Smooth muscle cell (in vitro differentiated cells): ENCODE data around the gene UTP11. TPM values are rescaled to one million over a fixed set of nuclear protein-coding genes. Genes with fewer than 3 reads are reported as not detected.

Experiments
- DNase-seq: peaks from one replicate; lab custom pipeline; 2025; ENCODE audit not compliant: unreplicated experiment; lab: John Stamatoyannopoulos, UW
- H2AFZ ChIP-seq: fragments of 200-600 bp; sonication (generic); 2 replicates; pipeline ENCODE4 v1.6.0; 2016; ENCODE audit warnings: antibody characterized with exemption, low read depth, mild to moderate bottlenecking
- H3F3A ChIP-seq: fragments of 200-600 bp; sonication (generic); 2 replicates; pipeline ENCODE4 v1.6.0; 2017; ENCODE audit warnings: antibody characterized with exemption, low read depth
- H3K27ac ChIP-seq: fragments of 200-600 bp; sonication (generic); 2 replicates; pipeline ENCODE4 v1.5.1; 2016; ENCODE audit warnings: low read depth, mild to moderate bottlenecking
- H3K27me3 ChIP-seq: fragments of 200-600 bp; sonication (generic); 2 replicates; pipeline ENCODE4 v1.6.1; 2016; ENCODE audit warnings: low read depth, mild to moderate bottlenecking
- H3K36me3 ChIP-seq: fragments of 200-600 bp; sonication (generic); 2 replicates; pipeline ENCODE4 v1.5.1; 2016; ENCODE audit warnings: low read depth
- H3K4me1 ChIP-seq: fragments of 200-600 bp; sonication (generic); 2 replicates; pipeline ENCODE4 v1.5.1; 2016; ENCODE audit warnings: low read depth
- H3K4me2 ChIP-seq: fragments of 200-600 bp; sonication (generic); 2 replicates; pipeline ENCODE4 v1.6.0; 2016; ENCODE audit warnings: mild to moderate bottlenecking
- H3K4me3 ChIP-seq: fragments of 200-600 bp; sonication (generic); 2 replicates; pipeline ENCODE4 v1.5.1; 2016; ENCODE audit warnings: mild to moderate bottlenecking
- H3K79me2 ChIP-seq: fragments of 200-600 bp; sonication (generic); 2 replicates; pipeline ENCODE4 v1.6.0; 2016; ENCODE audit warnings: low read depth, mild to moderate bottlenecking
- H3K9ac ChIP-seq: fragments of 200-600 bp; sonication (generic); 2 replicates; pipeline ENCODE4 v1.6.0; 2016; ENCODE audit warnings: low read depth
- H3K9me3 ChIP-seq: fragments of 200-600 bp; sonication (generic); replicated peaks from 2 replicates; pipeline ENCODE4 v1.5.1; 2016; ENCODE audit warnings: low read depth
- H4K20me1 ChIP-seq: fragments of 200-600 bp; sonication (generic); 2 replicates; pipeline ENCODE4 v1.6.0; 2016; ENCODE audit warnings: low read depth
- WGBS: methylation state at CpG from one replicate; pipeline ENCODE4 v1.1.7; 2016; ENCODE audit warnings: low lambda C conversion rate; 5-methylcytosine and 5-hydroxymethylcytosine counted together
- polyA plus RNA-seq: library from polyadenylated mRNA; unstranded; fragments of >200 nt; fragmentation: Nextera tagmentation; extraction: Ambion mirVana; gene quantifications from 2 replicates; pipeline ENCODE4 v1.2.1, GENCODE V29; 2016
- total RNA-seq: library from RNA; depleted of rRNA; stranded (reverse); fragments of >200 nt; gene quantifications from 2 replicates; pipeline ENCODE4 v1.2.3, GENCODE V29; 2014
- TF ChIP-seq, protein P1 (sequence below): fragments of 200-600 bp; sonication (generic); IDR thresholded peaks from 2 replicates; pipeline ENCODE4 v1.5.1; 2017; ENCODE audit warnings: borderline replicate concordance, mild to moderate bottlenecking, antibody characterized with exemption; ENCODE audit not compliant: insufficient read depth, poor library complexity, severe bottlenecking

The UTP11 gene
- total and polyA plus RNA-seq, 2 experiments from 2014 or later = 43.7 to 72.4 TPM

DNA sequence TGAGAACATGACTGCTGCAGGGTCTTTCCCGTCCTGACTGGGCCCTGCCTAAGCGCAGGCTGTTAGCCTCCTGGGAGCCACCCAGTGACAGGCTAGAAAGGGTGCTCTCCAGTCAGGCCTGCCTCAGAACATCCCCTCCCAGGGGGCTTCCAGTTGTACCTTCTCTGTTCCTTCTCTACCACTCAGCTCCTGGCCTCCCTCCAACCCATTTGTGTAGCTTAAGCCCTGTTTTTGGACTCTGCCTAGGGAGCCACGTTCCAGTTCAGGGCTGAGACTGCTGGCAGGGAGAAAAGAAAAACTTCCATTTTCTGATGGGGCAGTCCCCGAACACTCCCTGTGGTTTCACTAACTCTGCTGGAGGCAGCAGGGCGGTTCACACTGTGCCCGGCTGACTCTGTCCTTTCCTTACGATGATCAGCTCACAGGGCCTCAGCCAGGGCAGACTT, 49.4 kb downstream of the UTP11 start:
- Histone ChIP-seq H3K9me3 (no peaks in the 10 kb centered on the region), H3K27me3 (no peaks in the 10 kb centered on the region), H3K4me2 (no peak overlapping the region), H4K20me1 (no peaks in the 10 kb centered on the region), H3F3A (no peaks in the 10 kb centered on the region), H3K4me1 (peaks cover 11% of the 10 kb centered on the region), H3K9ac (no peak overlapping the region), H3K36me3 (no peaks in the 10 kb centered on the region), H3K79me2 (no peaks in the 10 kb centered on the region), H3K4me3 (no peak overlapping the region), H2AFZ (no peak overlapping the region), H3K27ac (no peak overlapping the region)
- 92% methylated on average over 7 of the region's 7 CpGs for WGBS
- no peak for DNase-seq
- TF ChIP-seq, protein P1, sequence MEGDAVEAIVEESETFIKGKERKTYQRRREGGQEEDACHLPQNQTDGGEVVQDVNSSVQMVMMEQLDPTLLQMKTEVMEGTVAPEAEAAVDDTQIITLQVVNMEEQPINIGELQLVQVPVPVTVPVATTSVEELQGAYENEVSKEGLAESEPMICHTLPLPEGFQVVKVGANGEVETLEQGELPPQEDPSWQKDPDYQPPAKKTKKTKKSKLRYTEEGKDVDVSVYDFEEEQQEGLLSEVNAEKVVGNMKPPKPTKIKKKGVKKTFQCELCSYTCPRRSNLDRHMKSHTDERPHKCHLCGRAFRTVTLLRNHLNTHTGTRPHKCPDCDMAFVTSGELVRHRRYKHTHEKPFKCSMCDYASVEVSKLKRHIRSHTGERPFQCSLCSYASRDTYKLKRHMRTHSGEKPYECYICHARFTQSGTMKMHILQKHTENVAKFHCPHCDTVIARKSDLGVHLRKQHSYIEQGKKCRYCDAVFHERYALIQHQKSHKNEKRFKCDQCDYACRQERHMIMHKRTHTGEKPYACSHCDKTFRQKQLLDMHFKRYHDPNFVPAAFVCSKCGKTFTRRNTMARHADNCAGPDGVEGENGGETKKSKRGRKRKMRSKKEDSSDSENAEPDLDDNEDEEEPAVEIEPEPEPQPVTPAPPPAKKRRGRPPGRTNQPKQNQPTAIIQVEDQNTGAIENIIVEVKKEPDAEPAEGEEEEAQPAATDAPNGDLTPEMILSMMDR = no peak

DNA sequence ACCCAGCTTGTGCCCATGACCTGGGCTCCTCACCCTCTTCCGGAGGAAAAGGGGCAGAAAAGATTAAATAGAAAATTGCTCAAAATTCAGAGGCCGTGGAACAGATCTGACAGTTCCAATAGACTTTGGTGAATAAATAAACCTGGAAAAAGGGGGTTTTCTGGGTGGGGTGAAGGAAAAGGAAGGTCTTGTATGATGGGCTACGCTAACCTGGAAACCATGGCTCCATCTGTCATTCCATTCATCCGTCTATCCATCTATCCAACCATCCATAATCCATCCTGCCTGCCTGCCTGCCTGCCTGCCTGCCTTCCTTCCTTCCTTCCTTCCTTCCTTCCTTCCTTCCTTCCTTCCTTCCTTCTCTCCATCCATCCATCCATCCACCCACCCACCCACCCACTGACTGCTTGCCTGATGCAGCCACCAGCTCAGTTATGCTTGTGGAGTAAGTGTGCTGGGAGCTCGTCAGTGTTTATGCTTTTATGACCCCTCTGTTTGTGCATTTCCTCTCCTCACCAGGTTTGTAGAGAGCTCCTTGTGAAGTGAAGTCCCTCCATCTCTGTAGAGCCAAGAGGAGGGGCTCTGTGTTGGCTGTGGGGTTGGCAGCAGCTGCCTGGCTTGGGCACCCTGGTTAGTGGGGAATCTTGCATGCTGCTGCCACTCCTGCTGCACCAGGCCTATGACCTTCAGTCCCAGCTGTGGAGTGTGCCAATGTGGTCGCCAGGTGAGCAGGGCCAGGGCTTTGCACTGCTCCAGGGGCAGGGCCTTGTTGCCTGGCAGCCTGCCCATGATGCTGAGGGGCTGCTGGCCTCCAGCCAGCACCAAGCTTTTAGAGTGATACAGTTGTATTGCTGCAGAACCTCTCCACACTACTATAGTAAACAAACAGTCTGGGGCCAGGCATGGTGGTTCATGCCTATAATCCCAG, 50.1 kb downstream of the UTP11 start:
- no peak overlapping the region for H3K4me3 ChIP-seq
- 85% methylated on average over 6 of the region's 6 CpGs for WGBS
- H3K27me3 ChIP-seq = no peaks in the 10 kb centered on the region
- TF ChIP-seq, protein P1 = no peak
- no peak overlapping the region for H3K9ac ChIP-seq
- H3K4me1 ChIP-seq = peaks cover 11% of the 10 kb centered on the region
- H2AFZ ChIP-seq = no peak overlapping the region
- no peaks in the 10 kb centered on the region for H4K20me1 ChIP-seq
- H3K4me2 ChIP-seq = no peak overlapping the region
- H3K36me3 ChIP-seq = no peaks in the 10 kb centered on the region
- no peaks in the 10 kb centered on the region for H3K79me2 ChIP-seq
- H3K9me3 ChIP-seq = no peaks in the 10 kb centered on the region
- H3F3A ChIP-seq = no peaks in the 10 kb centered on the region
- H3K27ac ChIP-seq = no peak overlapping the region
- DNase-seq = no peak

DNA sequence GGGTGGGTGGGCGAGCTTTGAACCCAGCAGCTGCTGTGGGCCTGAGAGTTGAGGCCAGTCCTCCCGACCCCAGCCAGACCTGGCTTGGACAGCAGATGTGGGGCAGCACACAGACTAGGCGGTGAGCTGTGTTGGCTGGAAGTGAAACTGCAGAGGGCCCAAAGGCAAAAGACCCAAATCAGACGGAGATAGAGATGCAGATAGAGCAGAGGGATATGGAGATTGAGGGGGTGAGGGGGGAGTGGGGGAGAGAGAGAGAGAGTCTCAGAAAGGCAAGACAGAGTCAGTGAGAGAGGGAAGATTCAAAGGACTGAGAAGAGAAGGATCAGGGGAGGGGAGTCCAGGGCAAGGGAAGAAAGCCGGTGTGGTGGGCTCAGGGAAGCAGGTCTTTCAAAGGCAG, 51.1 kb downstream of the UTP11 start:
- Histone ChIP-seq H3K4me1 (peaks cover 11% of the 10 kb centered on the region), H3F3A (no peaks in the 10 kb centered on the region), H3K36me3 (no peaks in the 10 kb centered on the region), H2AFZ (no peak overlapping the region), H3K27me3 (peaks cover 3% of the 10 kb centered on the region), H3K79me2 (no peaks in the 10 kb centered on the region), H4K20me1 (no peaks in the 10 kb centered on the region), H3K27ac (no peak overlapping the region), H3K4me2 (peak overlapping the region; percentile 55), H3K9me3 (no peaks in the 10 kb centered on the region), H3K9ac (no peak overlapping the region), H3K4me3 (no peak overlapping the region)
- 52% methylated on average over 4 of the region's 5 CpGs for WGBS
- TF ChIP-seq, protein P1 = no peak
- DNase-seq = no peak
